SK-N-SH (cell line): ENCODE measurements around the gene MOCOS. TPM values are rescaled to one million over a fixed set of nuclear protein-coding genes. Genes with fewer than 3 reads are reported as not detected.

Source experiments
- CTCF ChIA-PET: fragments of 300-600, 350-600 bp; formaldehyde crosslinking; extraction: SDS; loops from one replicate; lab custom pipeline; 2021; lab: Yijun Ruan, JAX
- POLR2A ChIA-PET: fragments of 350-600 bp; sonication (Branson Sonifier 250); formaldehyde crosslinking; extraction: SDS; loops from one replicate; lab custom pipeline; 2020; ENCODE audit warnings: antibody characterized with exemption, inconsistent platforms; lab: Yijun Ruan, JAX
- DNase-seq: peaks from one replicate; pipeline ENCODE4 v3.0.0; 2012
- H2AFZ ChIP-seq: fragments of 200-600 bp; sonication (generic); 2 replicates; pipeline ENCODE4 v1.8.1; 2016; ENCODE audit warnings: antibody characterized with exemption, mild to moderate bottlenecking, low read depth
- H3F3A ChIP-seq: fragments of 200-600 bp; sonication (generic); replicated peaks from 2 replicates; pipeline ENCODE3; 2016; ENCODE audit warnings: antibody characterized with exemption, mild to moderate bottlenecking; ENCODE audit not compliant: insufficient read depth
- H3K27ac ChIP-seq, 2 experiments: fragments of 200-500 bp in 1 of 2; fragments of 200-600 bp in 1 of 2; sonication (Bioruptor generic) in 1 of 2; sonication (generic), shearing (Covaris generic) in 1 of 2; 2 replicates each; pipeline versions ENCODE4 v1.5.1 to v1.6.1; 2014 to 2016; ENCODE audit warnings: low read depth in 2 of 2, inconsistent platforms in 1 of 2, low read length in 1 of 2, mild to moderate bottlenecking in 1 of 2, mixed read lengths in 1 of 2
- H3K27me3 ChIP-seq: fragments of 200-600 bp; sonication (generic), shearing (Covaris generic); 2 replicates; pipeline ENCODE4 v1.6.1; 2016; ENCODE audit warnings: mixed run types; ENCODE audit not compliant: insufficient read depth
- H3K36me3 ChIP-seq, 2 experiments: fragments of 200-500 bp in 1 of 2; fragments of 200-600 bp in 1 of 2; sonication (Bioruptor generic) in 1 of 2; sonication (generic) in 1 of 2; replicated peaks in 1 of 2; 2 replicates each; pipeline versions ENCODE3 to v1.5.1; 2014 to 2016; ENCODE audit warnings: low read length in 1 of 2, mild to moderate bottlenecking in 1 of 2; ENCODE audit not compliant: insufficient read depth in 2 of 2, control insufficient read depth in 1 of 2
- H3K4me1 ChIP-seq, 2 experiments: fragments of 200-500 bp in 1 of 2; fragments of 200-600 bp in 1 of 2; sonication (Bioruptor generic) in 1 of 2; sonication (generic), shearing (Covaris generic) in 1 of 2; 2 replicates each; pipeline versions ENCODE4 v1.5.1 to v1.6.1; 2014 to 2016; ENCODE audit warnings: low read depth in 1 of 2, low read length in 1 of 2, mixed run types in 1 of 2; ENCODE audit not compliant: insufficient read depth in 2 of 2, control insufficient read depth in 1 of 2
- H3K4me2 ChIP-seq: fragments of 200-600 bp; sonication (generic), shearing (Covaris generic); 2 replicates; pipeline ENCODE4 v1.6.1; 2017; ENCODE audit warnings: mixed run types
- H3K4me3 ChIP-seq, 2 experiments: fragments of 200-500 bp in 1 of 2; fragments of 200-600 bp in 1 of 2; sonication (Bioruptor generic) in 1 of 2; sonication (generic), shearing (Covaris generic) in 1 of 2; 2 replicates each; pipeline versions ENCODE4 v1.5.1 to v1.8.1; 2014 to 2016; ENCODE audit warnings: low read depth in 2 of 2, inconsistent platforms in 1 of 2, low read length in 1 of 2, mild to moderate bottlenecking in 1 of 2, mixed read lengths in 1 of 2, moderate library complexity in 1 of 2
- H3K79me2 ChIP-seq: fragments of 200-600 bp; sonication (generic); 2 replicates; pipeline ENCODE4 v1.8.1; 2017; ENCODE audit warnings: mild to moderate bottlenecking; ENCODE audit not compliant: insufficient read depth
- H3K9ac ChIP-seq: fragments of 200-600 bp; sonication (generic); 2 replicates; pipeline ENCODE4 v1.6.1; 2017; ENCODE audit warnings: mixed run types
- H3K9me2 ChIP-seq: fragments of 200-600 bp; sonication (generic); 2 replicates; pipeline ENCODE4 v1.6.1; 2017; ENCODE audit warnings: mixed run types
- H3K9me3 ChIP-seq: fragments of 200-600 bp; sonication (generic); 2 replicates; pipeline ENCODE4 v1.6.1; 2017; ENCODE audit warnings: mixed run types, mild to moderate bottlenecking, moderate library complexity
- H4K20me1 ChIP-seq: fragments of 200-600 bp; sonication (generic); 2 replicates; pipeline ENCODE4 v1.6.1; 2017; ENCODE audit warnings: mild to moderate bottlenecking, mixed run types; ENCODE audit not compliant: insufficient read depth
- CTCF ChIP-seq: fragments of 200-600 bp; sonication (generic); IDR thresholded peaks from 2 replicates; pipeline ENCODE4 v1.6.1; 2017; ENCODE audit warnings: antibody characterized with exemption, mild to moderate bottlenecking, moderate library complexity
- ELF1 ChIP-seq: IDR thresholded peaks from 2 replicates; pipeline ENCODE4 v1.4.0; 2012
- EZH2phosphoT487 ChIP-seq: fragments of 200-600 bp; sonication (generic); IDR thresholded peaks from 2 replicates; pipeline ENCODE4 v1.6.1; 2017; ENCODE audit warnings: low read depth, mixed run types, mild to moderate bottlenecking, antibody characterized with exemption, moderate library complexity, borderline replicate concordance
- FOXJ3 ChIP-seq: sonication (generic); formaldehyde crosslinking; IDR thresholded peaks from 2 replicates; pipeline ENCODE4 v1.5.1; 2020; ENCODE audit warnings: mild to moderate bottlenecking, missing genetic modification reagents
- GABPA ChIP-seq: IDR thresholded peaks from 2 replicates; pipeline ENCODE4 v1.4.0; 2012; ENCODE audit warnings: low read depth, mild to moderate bottlenecking
- GATA2 ChIP-seq: sonication (generic); formaldehyde crosslinking; IDR thresholded peaks from 2 replicates; pipeline ENCODE4 v1.5.0; 2020; ENCODE audit warnings: mild to moderate bottlenecking, missing genetic modification reagents
- IRF3 ChIP-seq: fragments of 150-350 bp; IDR thresholded peaks from 2 replicates; pipeline ENCODE4 v1.6.1; 2016; ENCODE audit warnings: mild to moderate bottlenecking, low read depth, low read length
- MEF2A ChIP-seq: IDR thresholded peaks from 2 replicates; pipeline ENCODE4 v1.4.0; 2012; ENCODE audit warnings: low read depth, borderline replicate concordance
- MXI1 ChIP-seq: IDR thresholded peaks from 2 replicates; pipeline ENCODE4 v1.6.1; 2012; ENCODE audit warnings: mild to moderate bottlenecking, low read depth, low read length, improper control_type of control experiment
- PBX3 ChIP-seq: IDR thresholded peaks from 2 replicates; pipeline ENCODE4; 2012
- POLR2AphosphoS5 ChIP-seq: IDR thresholded peaks from 2 replicates; pipeline ENCODE4 v1.6.1; 2012; ENCODE audit warnings: low read depth, low read length
- RCOR1 ChIP-seq: fragments of 150-350 bp; IDR thresholded peaks from 2 replicates; pipeline ENCODE4 v1.6.1; 2017; ENCODE audit warnings: antibody characterized with exemption, low read length
- RFX5 ChIP-seq: IDR thresholded peaks from 2 replicates; pipeline ENCODE4 v1.6.1; 2012; ENCODE audit warnings: mild to moderate bottlenecking, improper control_type of control experiment, low read length
- RXRA ChIP-seq: IDR thresholded peaks from 2 replicates; pipeline ENCODE4 v1.4.0; 2012; ENCODE audit warnings: low read depth, mild to moderate bottlenecking, borderline replicate concordance
- SMC3 ChIP-seq: IDR thresholded peaks from 2 replicates; pipeline ENCODE4 v1.6.1; 2012; ENCODE audit warnings: low read depth, low read length, improper control_type of control experiment
- TCF12 ChIP-seq: IDR thresholded peaks from 2 replicates; pipeline ENCODE4 v1.4.0; 2012
- USF2 ChIP-seq: fragments of 150-350 bp; IDR thresholded peaks from 2 replicates; pipeline ENCODE4 v1.6.1; 2017; ENCODE audit warnings: antibody characterized with exemption, low read length, low read depth, borderline replicate concordance
- ZBTB33 ChIP-seq: IDR thresholded peaks from 2 replicates; pipeline ENCODE4 v1.4.0; 2012; ENCODE audit warnings: low read depth, borderline replicate concordance
- polyA plus RNA-seq, 3 experiments: library from polyadenylated mRNA; depleted of rRNA; stranded (reverse); fragments of >200 nt; gene quantifications; 2 replicates each; pipeline ENCODE4 v1.2.3, GENCODE V29; 2012

Gene MOCOS
- polyA plus RNA-seq, 1 of the 3 experiments (the other 2 are of a cell fraction) = 1.2 TPM

GRCh38 chr18:36157441-36157840 is 29.9 kb upstream of the MOCOS start:
- Histone ChIP-seq H3K9me2 (no peaks in the 10 kb centered on the region), H3K4me2 (peak overlapping the region; percentile 36; the same call in 1 of the 2 replicates), H3K9me3 (no peaks in the 10 kb centered on the region), H2AFZ (no peak overlapping the region; the same call in 1 of the 2 replicates), H3K36me3 (peaks cover 73 to 85% of the 10 kb centered on the region in 2 experiments), H4K20me1 (no peaks in the 10 kb centered on the region), H3F3A (peaks cover 36% of the 10 kb centered on the region), H3K4me1 (peaks cover 3 to 18% of the 10 kb centered on the region in 2 experiments; a peak in 3 of 4 replicates), H3K9ac (peak overlapping the region; percentile 11; the same call in 1 of the 2 replicates), H3K4me3 (no peak overlapping the region), H3K27me3 (no peaks in the 10 kb centered on the region), H3K79me2 (peaks cover 18% of the 10 kb centered on the region), H3K27ac (peak overlapping the region; percentile 43 to 82)
- no peak for TF ChIP-seq SMC3
- TF ChIP-seq RCOR1 = no peak
- TF ChIP-seq GABPA = no peak
- TF ChIP-seq GATA2 (CRISPR knock-in tag) = no peak
- no peak for TF ChIP-seq ELF1
- TF ChIP-seq MEF2A = no peak
- no peak for TF ChIP-seq IRF3
- TF ChIP-seq RFX5 = no peak
- TF ChIP-seq TCF12 = no peak
- TF ChIP-seq USF2 = no peak
- no peak for TF ChIP-seq ZBTB33
- no peak for TF ChIP-seq RXRA
- TF ChIP-seq FOXJ3 (CRISPR knock-in tag) = no peak
- TF ChIP-seq POLR2AphosphoS5 = no peak
- no peak for TF ChIP-seq PBX3
- no peak for TF ChIP-seq EZH2phosphoT487
- TF ChIP-seq CTCF = no peak
- no peak for TF ChIP-seq MXI1
- ChIA-PET CTCF (interaction anchor here (1.2 kb wide), 1 partner anchor 124 kb away, joined by 5 read pairs; no protein-coding TSS in a partner anchor), POLR2A (no interaction called here)
- DNase-seq = no peak
